IMR-90 (cell line): ENCODE measurements around the gene HRH2.

Experiments used
- BHLHE40 ChIP-seq: fragments of 150-350 bp; IDR thresholded peaks from 2 replicates; pipeline ENCODE4 v1.6.1; 2016; ENCODE audit warnings: mild to moderate bottlenecking, low read depth, low read length
- CEBPB ChIP-seq: IDR thresholded peaks from 2 replicates; pipeline ENCODE4 v1.6.1; 2012; ENCODE audit warnings: low read depth, low read length, improper control_type of control experiment
- CTCF ChIP-seq: conservative IDR thresholded peaks from 2 replicates; pipeline ENCODE4 v1.5.1; 2012; ENCODE audit warnings: mild to moderate bottlenecking, low read depth, low read length, improper control_type of control experiment
- ELK1 ChIP-seq: fragments of 150-350 bp; IDR thresholded peaks from 2 replicates; pipeline ENCODE4 v1.6.1; 2016; ENCODE audit warnings: low read depth, mild to moderate bottlenecking, low read length, moderate library complexity, borderline replicate concordance
- FOS ChIP-seq: fragments of 150-350 bp; IDR thresholded peaks from 2 replicates; pipeline ENCODE4 v1.6.1; 2016; ENCODE audit warnings: low read depth, low read length
- MAFK ChIP-seq: IDR thresholded peaks from 2 replicates; pipeline ENCODE4 v1.6.1; 2012; ENCODE audit warnings: low read depth, low read length, improper control_type of control experiment
- MAZ ChIP-seq: IDR thresholded peaks from 2 replicates; pipeline ENCODE4 v1.6.1; 2012; ENCODE audit warnings: low read depth, mild to moderate bottlenecking, low read length, improper control_type of control experiment, moderate library complexity, borderline replicate concordance
- MXI1 ChIP-seq: IDR thresholded peaks from 2 replicates; pipeline ENCODE4 v1.6.1; 2012; ENCODE audit warnings: low read depth, mild to moderate bottlenecking, low read length, moderate library complexity, borderline replicate concordance
- NFE2L2 ChIP-seq: fragments of 150-350 bp; IDR thresholded peaks from 2 replicates; pipeline ENCODE4 v1.6.1; 2016; ENCODE audit warnings: low read depth, mild to moderate bottlenecking, low read length
- POLR2A ChIP-seq: IDR thresholded peaks from 2 replicates; pipeline ENCODE4 v1.6.1; 2012; ENCODE audit warnings: mild to moderate bottlenecking, low read depth, low read length
- RAD21 ChIP-seq: IDR thresholded peaks from 2 replicates; pipeline ENCODE4 v1.6.1; 2012; ENCODE audit warnings: low read length, improper control_type of control experiment
- RFX5 ChIP-seq: IDR thresholded peaks from 2 replicates; pipeline ENCODE4 v1.8.0; 2012; ENCODE audit warnings: low read depth, mild to moderate bottlenecking, low read length, moderate library complexity
- SMC3 ChIP-seq: fragments of 150-350 bp; IDR thresholded peaks from 2 replicates; pipeline ENCODE4 v1.6.1; 2016; ENCODE audit warnings: low read depth, mild to moderate bottlenecking, antibody characterized with exemption, low read length, moderate library complexity
- USF2 ChIP-seq: fragments of 150-350 bp; IDR thresholded peaks from 2 replicates; pipeline ENCODE4 v1.6.1; 2017; ENCODE audit warnings: mild to moderate bottlenecking, antibody characterized with exemption, low read length, low read depth

- TF ChIP-seq CTCF (no peak), MXI1 (no peak), RAD21 (no peak), POLR2A (no peak), SMC3 (no peak), MAZ (no peak), MAFK (no peak), BHLHE40 (no peak), FOS (no peak), RFX5 (no peak), USF2 (no peak), CEBPB (no peak), NFE2L2 (no peak), ELK1 (no peak)
These were observed 85.9 kb downstream of the HRH2 start for GRCh38 chr5:175743676-175744210.
